HG03342 (cell line): ENCODE results near the gene PHF21B.

Experiments used
- ATAC-seq: cut with Tn5 transposase; IDR thresholded peaks from one replicate; pipeline ENCODE4 v1.9.1; 2021; ENCODE audit warnings: mild to moderate bottlenecking, moderate library complexity; ENCODE audit not compliant: unreplicated experiment

Gene PHF21B

DNA sequence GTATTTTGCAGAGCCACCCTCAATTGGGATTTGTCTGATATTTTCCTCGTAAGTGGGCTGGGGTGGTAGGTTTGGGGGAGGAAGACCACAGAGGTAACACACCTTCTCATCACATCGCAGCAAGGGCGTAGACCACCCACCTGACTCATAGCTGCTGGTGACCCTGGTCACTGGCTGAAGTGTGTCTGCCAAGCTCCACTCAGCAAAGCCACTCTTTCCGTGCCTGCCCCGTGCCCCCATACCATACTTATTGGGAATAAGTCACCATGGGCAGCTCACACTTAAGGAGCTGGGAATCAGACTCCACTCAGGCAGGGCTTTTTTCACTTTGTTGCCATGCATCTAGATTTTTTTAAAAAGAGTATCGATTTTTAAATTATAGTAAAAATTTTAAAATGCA, 111.6 kb downstream of the PHF21B start:
- ATAC-seq: no peak

DNA sequence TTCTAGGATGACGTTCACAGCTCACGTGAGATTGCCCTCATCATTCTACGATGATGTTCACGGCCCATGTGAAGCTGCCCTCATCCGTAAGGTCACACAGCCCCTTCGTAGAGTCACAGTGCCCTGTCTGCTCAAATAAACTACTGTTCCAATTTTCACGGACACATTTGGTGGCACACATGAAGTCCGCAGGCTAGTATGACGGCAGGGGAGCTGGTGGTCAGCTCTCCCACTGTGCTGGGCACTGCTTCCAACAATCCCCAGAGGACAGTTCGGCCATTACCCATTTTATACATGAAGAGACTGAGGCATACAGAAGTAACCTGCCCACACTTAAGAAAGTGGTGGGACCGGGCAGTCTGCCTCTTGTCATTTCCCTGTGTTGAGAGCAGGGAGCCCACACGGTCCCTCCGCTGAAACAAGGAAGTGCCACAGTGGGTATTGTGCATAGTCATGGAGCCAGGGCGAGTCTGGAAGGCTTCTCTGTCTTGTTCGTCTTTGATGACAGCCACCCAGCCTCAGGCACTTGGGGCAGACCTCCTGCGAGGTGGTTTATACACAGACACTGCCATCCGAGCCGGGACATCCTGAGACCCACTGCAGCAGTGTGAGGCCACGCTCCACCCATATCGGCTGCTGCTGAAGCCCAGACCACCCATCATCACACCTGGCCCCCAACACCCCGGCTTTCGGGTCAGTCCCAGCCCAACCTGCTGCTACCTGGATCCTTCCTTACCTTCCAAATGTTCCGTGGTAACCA, 114.3 kb downstream of the PHF21B start:
- no peak for ATAC-seq

DNA sequence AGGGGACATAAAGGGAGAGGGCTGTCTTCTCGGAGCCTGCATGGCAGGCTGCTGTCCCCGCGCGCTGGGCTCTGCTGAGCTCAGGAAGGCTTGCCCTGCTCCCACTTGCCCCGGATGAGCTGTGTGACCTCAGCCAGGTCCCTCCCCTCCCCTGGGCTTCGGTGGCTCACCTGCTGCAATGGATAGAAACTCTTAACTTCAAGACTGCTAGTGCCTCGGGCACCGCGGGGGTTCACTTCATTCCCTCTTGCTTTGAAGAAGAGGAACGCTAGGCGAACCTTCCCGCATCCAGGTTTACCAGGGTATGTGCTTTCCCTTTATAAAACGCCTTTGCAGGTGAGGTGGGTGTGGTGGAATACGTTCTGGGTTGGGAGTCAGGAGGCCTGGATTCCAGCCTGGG, 115.0 kb downstream of the PHF21B start:
- ATAC-seq: no peak

DNA sequence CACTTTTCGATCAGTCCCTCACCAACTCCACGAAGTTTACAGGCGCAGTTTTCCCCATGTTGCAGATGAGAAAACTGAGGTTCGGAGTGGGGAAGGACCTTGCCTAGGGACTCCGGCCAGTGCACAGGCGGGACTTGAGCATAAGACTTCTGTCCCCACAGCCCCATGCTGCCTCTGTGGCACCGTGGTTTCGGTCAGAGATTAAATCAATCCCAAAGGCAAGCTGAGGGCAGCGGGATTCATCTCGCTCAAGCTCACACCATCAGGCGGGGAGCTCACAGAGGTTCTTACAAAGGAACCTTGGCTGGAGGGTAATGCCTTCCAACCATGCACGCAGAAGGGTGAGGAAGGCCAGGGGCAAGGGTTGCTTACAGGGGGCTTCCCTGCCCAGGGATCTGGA, 115.5 kb downstream of the PHF21B start:
- no peak for ATAC-seq

DNA sequence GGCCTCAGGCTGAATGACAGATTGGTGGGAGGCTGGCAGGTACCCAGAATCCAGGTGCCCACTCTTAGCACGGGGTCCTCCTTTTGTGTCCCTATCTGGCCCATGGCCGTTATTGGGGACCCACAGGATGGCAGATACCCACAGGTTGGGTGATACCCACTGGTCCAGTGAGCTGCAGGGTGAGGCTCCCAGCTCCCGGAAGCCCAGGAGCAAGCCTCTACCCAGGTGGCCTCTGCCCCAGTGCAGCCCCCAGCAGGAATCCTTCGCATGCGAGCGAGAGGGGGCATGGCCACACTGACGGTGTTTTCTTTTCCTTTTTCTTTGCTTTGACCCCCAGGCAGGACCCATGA, 116.1 kb downstream of the PHF21B start:
- no peak for ATAC-seq

DNA sequence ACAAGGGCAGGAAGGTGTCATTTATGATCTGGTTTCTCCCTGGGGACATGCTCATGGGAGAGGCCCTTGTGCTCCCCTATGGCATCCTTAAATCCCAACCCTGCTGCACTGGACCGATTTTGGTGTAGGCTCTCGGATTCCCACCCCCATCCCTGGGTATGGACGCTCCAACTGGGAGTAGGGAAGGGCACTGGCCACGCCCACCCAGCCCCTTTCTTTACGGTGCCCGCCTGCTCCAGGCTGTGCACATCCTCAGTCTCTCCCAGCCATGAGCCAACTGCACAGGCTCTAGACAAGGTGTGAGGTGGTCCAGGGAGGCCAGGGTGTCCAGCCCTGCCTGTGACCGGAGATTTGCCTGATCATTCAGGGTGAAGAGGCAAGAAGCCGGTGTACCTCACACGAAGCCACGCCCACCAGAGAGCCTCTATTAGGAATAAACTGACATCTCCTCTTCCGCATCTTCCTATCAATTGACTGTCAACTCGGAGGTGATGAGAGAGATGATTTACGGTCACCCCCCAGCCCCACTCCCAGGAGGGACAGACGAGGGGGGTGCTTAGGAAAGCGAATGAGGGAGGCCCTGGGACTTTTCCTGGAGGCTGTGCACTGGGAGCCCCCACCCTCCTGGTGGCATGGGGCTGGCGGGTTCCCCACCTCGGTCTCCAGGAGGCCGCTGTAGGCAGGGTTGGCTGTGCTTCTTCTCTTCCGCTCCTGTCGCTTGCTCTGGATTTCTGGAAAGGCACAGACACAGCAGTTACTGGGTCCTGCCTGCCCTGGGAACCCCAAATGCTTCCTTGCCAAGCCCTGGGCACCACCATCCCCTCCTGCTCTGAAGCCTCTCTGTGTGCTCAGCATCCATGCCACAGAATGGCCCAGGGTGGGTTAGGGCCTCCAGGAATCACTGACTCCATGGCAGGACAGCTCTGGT, 116.7 kb downstream of the PHF21B start:
- ATAC-seq: no peak

DNA sequence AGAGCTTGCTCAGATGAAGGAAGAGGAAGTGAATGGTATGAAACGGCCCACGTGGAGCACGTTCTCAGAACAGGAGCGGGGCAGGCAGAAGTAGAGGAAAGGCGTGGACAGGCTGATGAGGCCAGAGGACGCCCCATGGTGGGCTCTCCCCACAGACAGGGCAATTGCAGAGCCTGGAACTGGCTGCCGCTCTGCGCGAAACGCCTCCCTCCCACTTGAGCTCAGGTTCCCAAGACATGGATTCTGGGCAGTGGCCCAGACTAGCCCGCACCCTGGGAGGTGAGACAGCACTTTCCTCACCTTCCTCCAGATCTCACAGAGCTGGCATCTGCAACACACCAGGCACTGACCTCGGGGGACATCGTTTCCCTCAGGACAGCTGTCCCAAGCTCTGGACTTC, 117.6 kb downstream of the PHF21B start:
- no peak for ATAC-seq

DNA sequence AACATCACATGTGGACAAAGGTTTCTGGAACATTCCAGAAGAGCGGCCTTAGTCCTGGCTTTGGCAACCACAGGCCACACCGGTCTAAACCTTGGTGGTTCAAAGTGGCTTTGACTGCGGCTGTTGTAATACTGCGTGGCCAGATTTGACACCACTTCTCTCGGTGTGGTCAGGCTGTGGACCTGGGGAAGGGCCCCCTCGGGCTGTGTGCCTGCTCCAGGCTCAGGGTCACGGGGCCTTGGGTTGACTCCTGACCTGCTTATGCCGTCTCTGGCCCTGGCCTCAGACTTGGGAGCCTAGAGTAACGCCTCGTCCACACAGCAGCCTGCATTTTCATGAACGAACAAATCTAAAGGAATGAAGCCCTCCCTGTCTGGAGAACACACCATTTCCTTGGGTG, 118.0 kb downstream of the PHF21B start:
- ATAC-seq: no peak

DNA sequence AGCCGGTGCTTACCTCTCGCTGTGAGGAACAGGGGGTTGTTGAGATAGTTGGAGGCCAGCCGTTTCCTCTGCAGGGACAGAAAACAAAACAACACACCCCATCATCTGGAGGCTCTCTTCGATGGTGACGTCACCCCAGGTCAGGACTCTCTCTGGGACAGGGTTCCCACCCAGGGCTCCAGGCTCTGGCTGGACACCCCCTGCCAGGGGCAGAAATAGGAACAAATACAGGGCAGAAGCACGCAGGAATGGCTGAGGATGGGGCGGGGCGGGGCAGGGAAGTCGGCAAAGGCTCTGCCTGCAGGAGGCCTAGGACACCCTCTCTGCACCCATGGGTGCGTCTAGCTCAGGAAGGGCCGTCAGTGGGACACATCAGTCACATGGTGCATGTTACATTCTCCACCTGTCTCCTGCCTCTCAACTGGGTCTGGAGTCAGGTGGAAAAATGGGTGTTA, 118.5 kb downstream of the PHF21B start:
- ATAC-seq: no peak

DNA sequence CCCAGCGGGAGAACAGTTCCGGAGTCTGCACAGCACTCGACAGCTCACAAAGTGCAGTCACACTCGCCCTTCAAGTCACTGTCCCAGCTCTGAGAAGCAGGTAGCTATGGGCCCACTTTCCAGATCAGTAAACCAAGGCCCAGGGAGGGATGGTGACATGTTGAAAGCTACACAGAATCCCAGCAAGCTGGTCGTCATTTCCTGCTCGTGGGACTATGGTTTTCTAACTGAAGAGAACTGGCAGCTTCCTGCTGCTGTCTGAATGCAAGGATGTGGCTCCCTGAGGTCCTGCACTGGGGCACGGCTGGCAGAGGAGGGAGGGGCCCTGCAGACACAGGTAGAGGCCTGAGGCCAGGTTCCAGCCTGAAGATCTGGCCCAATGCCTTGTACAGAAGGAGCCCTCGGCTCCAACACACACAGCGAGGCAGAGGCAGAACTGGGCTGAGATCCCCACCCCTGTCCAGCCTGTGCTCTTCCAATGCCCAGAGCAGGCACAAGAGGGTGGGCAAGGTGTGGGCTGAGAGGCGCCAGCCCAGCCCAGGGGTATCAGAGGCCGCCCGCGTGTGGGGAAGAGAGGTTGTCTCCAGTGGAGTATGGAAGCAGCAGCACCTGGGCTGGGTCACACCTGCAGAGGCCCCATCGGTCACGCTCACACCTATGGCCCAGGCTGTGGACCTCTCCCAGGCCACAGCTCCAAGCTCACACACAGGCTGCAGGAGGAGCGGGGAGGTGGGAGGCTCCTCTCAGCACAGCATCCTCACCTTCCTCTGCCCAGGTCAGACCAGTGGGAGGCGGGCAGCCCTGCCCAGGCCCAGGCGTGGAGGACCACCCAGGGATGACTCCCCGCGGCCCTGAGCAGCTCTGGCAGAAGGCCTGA, 119.2 kb downstream of the PHF21B start:
- ATAC-seq: no peak

DNA sequence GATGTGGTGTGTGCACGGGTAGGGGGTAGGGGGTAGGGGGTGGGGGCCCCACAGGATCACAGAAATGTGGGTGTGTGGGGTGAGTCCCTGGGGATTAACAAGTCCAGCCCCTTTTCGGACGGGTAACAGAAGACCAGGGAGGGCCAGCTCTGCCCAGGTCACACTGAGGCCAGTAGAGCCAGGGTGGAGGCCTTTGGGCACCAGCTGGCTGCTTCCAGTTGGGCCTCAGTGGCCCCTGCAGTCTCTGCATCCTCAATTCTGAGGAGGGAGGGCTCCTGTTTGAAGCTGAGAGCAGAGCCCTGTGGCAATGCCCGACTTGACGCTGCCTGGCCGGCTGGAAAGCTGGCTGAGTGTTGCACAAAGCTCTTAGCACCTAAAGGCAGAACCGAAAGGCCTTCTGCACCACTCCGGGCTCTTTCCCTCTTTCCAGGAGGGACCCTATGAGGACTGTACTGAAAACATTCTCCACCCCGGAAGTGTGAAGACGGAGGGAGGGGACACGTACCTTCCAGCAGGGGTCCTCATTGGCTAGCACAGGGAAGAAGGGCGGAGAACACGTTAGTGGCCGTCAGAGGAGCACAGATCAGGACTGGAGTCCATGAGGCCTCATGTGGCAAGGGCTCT, 120.4 kb downstream of the PHF21B start:
- ATAC-seq: no peak

DNA sequence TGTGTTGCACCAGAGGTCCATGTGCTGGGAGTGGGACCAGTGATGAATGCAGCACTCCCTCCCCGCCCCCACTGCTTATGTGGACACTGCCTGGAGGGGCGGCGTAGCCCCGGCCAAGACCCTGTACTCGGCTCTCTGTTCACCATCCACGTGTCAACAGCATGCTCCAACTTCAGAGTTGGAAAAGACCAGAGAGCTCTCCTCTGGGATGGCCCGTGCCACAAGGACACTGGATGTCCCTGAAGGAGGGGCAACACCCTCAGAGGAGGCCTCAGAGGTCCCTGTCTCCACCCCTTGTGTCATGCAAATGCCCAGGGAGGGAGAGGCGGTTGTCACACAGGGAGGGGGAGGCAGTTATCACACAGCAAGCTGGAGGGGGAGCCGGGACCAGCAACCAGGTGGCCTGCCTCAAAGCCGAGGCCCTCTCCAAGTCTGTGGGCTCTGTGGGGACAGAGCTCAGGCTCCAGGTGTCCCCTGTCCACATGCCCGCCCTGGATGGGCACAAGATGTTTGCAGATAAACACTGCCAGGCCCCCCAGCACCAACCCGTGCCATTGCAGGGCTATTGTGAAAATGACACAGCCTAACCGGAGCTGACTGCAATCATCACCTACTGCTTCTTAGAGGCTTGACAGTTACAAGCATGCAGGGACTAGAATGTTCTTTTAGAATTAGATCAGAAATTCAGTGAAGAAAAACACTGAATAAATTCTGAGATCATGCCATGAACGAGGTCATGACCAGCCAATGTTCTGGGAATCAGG, 121.1 kb downstream of the PHF21B start:
- ATAC-seq: no peak

DNA sequence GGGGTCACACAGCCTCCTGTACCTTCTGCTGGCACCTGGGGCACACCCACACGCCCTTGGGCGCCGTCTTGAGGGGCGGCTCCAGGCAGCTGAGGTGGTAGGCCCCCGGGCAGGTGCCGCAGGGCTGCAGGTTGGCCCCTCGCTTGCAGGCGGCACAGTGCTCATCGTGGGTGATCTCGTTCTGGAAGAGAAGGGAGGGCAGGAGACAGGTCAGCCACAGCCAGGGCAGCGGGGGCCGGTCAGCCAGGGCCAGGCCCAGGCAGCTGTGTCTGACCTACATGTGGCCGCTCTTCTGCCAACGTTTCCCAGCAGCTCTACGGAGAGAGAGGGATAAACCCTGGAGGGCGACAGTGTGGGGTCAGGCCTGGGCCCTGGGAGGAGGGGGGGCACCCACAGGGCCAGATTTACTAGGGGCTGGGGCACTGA, 121.9 kb downstream of the PHF21B start:
- no peak for ATAC-seq

DNA sequence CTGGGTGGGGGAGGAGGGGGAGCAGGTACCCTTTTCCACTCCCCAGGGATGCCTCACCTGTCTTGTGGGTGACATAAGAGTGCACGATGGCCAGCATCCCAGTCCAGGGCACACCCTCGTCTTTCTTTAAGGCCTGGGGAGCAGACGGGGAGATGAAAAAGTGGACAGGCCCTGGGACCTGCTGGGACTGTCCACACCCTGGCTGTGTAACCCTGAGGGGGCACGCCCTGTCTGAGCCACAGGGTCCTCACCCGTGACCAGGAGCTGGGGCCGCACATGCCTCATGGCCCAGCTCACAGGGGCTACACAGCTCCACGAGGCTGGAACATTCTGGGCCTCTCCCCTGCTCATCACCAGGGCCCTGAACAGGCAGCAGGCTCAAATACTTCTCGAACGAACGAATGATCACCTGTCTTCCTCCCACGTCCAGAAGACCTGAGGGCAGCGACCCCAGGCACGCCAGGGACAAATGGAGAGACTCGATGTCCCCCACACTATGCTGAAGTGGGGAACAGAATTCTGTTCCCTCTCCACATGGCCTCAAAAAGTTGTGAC, 123.9 kb downstream of the PHF21B start:
- no peak for ATAC-seq

DNA sequence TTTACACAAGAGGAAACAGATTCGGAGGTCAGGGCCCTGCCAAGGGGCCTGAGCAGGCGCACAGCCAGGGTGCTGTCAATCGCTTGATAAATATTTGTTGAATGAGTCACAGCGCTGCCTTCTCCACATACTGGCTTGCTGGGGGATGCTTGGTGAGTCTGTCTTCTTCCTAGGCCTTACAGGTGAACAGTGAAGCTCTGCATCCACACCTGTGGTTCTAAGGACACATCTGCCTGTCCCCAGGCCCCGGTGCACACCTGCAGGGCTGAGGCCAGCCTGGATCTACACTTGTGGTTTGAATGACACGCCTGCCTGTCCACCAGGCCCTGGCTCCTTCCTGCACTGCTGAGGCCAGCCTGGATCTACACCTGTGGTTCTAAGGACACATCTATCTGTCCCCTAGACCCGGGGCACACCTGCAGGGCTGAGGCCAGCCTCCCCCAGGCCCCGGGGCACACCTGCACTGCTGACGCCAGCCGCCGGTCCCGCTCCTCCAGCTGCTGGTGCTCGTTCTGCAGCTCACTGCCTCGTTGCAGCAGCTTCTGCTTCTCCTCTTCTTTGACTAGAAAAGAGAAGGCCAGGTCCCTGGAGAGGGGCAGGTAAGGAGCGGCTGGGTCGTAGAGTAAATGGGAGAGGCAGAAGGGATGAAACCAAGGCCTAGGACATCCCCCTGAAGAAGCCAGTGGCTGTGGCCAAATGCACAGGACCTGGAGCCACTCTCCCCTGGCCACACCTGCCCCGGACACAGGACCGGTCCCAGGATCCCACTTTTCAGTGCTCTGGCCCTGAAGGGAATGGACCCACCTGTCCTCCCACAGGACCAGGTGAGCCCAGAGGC, 124.6 kb downstream of the PHF21B start:
- ATAC-seq: no peak

DNA sequence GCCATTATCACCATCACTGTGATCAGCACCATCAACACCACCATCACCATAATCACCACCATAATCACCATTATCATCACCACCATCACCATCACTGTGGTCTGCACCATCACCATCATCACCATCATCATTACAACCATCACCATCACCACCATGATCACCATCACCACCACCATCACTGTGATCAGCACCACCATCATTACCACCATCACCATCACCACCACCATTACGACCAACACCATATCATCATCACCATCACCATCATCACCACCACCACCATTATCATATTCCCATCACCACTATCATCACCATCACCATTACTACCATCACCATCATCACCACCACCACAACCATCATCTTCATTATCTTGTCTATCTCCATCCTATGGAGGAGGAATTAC, 125.2 kb downstream of the PHF21B start:
- no peak for ATAC-seq

DNA sequence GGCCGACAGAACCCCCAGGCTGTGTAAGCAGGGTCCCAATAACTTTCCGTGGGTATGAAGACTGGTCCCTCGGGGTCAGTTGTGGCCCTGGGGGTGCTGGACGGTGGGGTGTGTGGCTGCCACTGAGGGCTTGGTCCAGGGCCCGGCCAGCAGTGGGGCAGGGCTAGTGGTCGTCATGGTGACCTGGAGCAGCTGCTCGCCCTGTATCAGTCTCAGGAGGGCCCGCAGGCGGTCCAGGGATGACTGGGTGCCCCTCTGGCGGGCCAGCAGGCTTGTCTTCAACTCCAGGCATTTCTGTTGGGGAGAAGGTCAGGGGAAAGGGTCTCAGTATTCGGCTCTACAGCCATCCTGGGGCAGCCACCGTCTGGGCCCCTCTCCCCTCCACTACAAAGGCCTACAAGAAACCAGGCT, 126.8 kb downstream of the PHF21B start:
- ATAC-seq: no peak

DNA sequence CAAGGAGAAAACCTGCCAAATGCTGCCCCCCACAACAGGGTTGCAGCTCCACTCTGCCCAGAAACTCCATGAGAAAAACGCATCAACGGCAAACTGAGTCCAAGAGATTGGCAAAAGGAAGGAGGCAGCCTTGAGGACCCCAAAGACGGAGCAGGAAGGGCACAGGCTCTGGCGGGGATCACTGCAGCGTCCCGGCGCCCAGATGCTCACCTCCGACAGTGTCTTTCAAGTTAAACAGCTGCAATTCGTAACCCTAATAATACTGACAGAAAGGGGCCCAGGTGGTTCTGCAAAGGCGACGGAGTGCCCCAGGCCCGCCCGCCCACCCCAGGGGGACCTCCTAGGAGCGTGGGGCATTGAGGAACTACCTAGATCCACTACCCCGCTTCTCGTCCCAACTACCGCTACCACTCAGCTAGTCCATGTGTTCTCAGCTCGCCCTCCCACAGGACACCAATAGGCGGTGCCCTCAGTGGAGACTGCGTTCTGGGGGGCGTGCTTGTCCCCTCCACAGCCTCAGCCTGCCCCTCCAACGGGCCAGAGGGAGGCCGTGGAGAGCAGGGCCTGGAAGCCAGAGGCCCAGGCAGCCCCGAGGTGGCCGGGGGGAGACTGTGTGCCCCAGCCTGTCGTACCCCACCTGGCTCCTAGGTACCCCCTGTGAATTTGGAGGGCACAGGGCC, 127.4 kb downstream of the PHF21B start:
- ATAC-seq: no peak
